ENCODE data around the gene RPP25L. TPM values are rescaled to one million over a fixed set of nuclear protein-coding genes. Genes with fewer than 3 reads are reported as not detected.

The RPP25L gene
- total RNA-seq, 1 donor from 2014 or later: 17.5 TPM

GRCh38 chr9:34651876-34652601, 40.1 kb upstream of the RPP25L start, which contains the start of gene IL11RA:
Gene IL11RA (plus strand): TSS chr9:34652185. CDS start chr9:34655218, 3,033 bp downstream.
- CTCF ChIA-PET: no interaction called here
- Mint-ChIP-seq H3K4me1 (peaks cover 24% of the 10 kb centered on the region), H3K27me3 (no peaks in the 10 kb centered on the region), H3K36me3 (ENCODE audit: low read depth) (peaks cover 27% of the 10 kb centered on the region), H3K27ac (no peak within 1 kb of the TSS), H3K4me3 (no peak within 1 kb of the TSS), H3K9me3 (no peaks in the 10 kb centered on the region)
- POLR2A ChIA-PET: interaction anchor here (1.7 kb wide), 1 partner anchor 13 kb away, joined by 5 read pairs; no protein-coding TSS in a partner anchor
- no peak for TF ChIP-seq CTCF (IDR thresholded peaks at IDR 0.05)
- ATAC-seq (ENCODE audit: low read depth) (peak; percentile 42), DNase-seq (no peak)
- intact Hi-C loops (cut with micrococcal nuclease): no loop called here

GRCh38 chr9:34651321-34651720, 39.4 kb upstream of the RPP25L start:
- H3K9me3 Mint-ChIP-seq: no peaks in the 10 kb centered on the region
- H3K4me1 Mint-ChIP-seq: peaks cover 28% of the 10 kb centered on the region
- peaks cover 32% of the 10 kb centered on the region for H3K36me3 Mint-ChIP-seq (ENCODE audit: low read depth)
- DNase-seq: no peak
- intact Hi-C loops (cut with micrococcal nuclease): no loop called here
- ChIA-PET POLR2A (interaction anchor here (0.5 to 1.7 kb wide), 2 partner anchors 8 to 14 kb away, joined by 3 to 5 read pairs; no protein-coding TSS in a partner anchor), CTCF (no interaction called here)
- H3K27ac Mint-ChIP-seq: no peak overlapping the region
- no peaks in the 10 kb centered on the region for H3K27me3 Mint-ChIP-seq
- ATAC-seq (ENCODE audit: low read depth): no peak
- no peak for TF ChIP-seq CTCF (IDR thresholded peaks at IDR 0.05)
- no peak overlapping the region for H3K4me3 Mint-ChIP-seq

GRCh38 chr9:34650816-34651215, 38.9 kb upstream of the RPP25L start:
- Mint-ChIP-seq H3K9me3 (no peaks in the 10 kb centered on the region), H3K4me3 (no peak overlapping the region), H3K27me3 (no peaks in the 10 kb centered on the region), H3K36me3 (ENCODE audit: low read depth) (peaks cover 32% of the 10 kb centered on the region), H3K27ac (no peak overlapping the region), H3K4me1 (peaks cover 33% of the 10 kb centered on the region)
- no peak for DNase-seq
- ATAC-seq (ENCODE audit: low read depth): no peak
- ChIA-PET POLR2A (interaction anchor here (0.5 to 0.6 kb wide), 2 partner anchors 8 to 9 kb away, joined by 3 to 4 read pairs; no protein-coding TSS in a partner anchor), CTCF (no interaction called here)
- no peak for TF ChIP-seq CTCF (IDR thresholded peaks at IDR 0.05)
- intact Hi-C loops (cut with micrococcal nuclease): no loop called here

- TF ChIP-seq CTCF (IDR thresholded peaks at IDR 0.05): no peak
- ChIA-PET POLR2A (interaction anchor here (0.7 to 3.4 kb wide), 2 partner anchors 11 to 36 kb away, joined by 3 to 44 read pairs; partner anchors contain the start of gene SIGMAR1), CTCF (interaction anchor here (0.7 to 2.7 kb wide), 3 partner anchors 10 to 16 kb away, joined by 3 to 11 read pairs (median 6); no protein-coding TSS in a partner anchor)
- Mint-ChIP-seq H3K4me3 (no peak overlapping the region), H3K27me3 (no peaks in the 10 kb centered on the region), H3K36me3 (ENCODE audit: low read depth) (peaks cover 32% of the 10 kb centered on the region), H3K27ac (no peak overlapping the region), H3K9me3 (no peaks in the 10 kb centered on the region), H3K4me1 (peaks cover 33% of the 10 kb centered on the region)
- intact Hi-C loops (cut with micrococcal nuclease): loop anchor here (5.0 kb wide), 2 partner anchors 36 to 464 kb away; partner anchors contain the start of gene RPP25L
- DNase-seq: no peak
- ATAC-seq (ENCODE audit: low read depth): no peak
Measured at GRCh38 chr9:34648673-34649072, 36.8 kb upstream of the RPP25L start.

- POLR2A ChIA-PET: interaction anchor here (1.6 to 3.4 kb wide), 4 partner anchors 10 to 35 kb away, joined by 5 to 44 read pairs (median 12); partner anchors contain the start of genes RPP25L and SIGMAR1
- ATAC-seq (ENCODE audit: low read depth) (no peak), DNase-seq (no peak)
- Mint-ChIP-seq H3K27me3 (no peaks in the 10 kb centered on the region), H3K4me3 (peak overlapping the region; percentile 92), H3K4me1 (peaks cover 29% of the 10 kb centered on the region), H3K36me3 (ENCODE audit: low read depth) (peaks cover 32% of the 10 kb centered on the region), H3K27ac (no peak overlapping the region), H3K9me3 (no peaks in the 10 kb centered on the region)
- intact Hi-C loops (cut with micrococcal nuclease): loop anchor here (5.0 kb wide), 2 partner anchors 35 to 465 kb away; partner anchors contain the start of gene RPP25L
- CTCF ChIA-PET: interaction anchor here (1.4 to 3.4 kb wide), 6 partner anchors 9 to 54 kb away, joined by 3 to 24 read pairs (median 12); partner anchors contain the start of genes DCTN3 and SIGMAR1
- TF ChIP-seq CTCF (IDR thresholded peaks at IDR 0.05): no peak
Measured at GRCh38 chr9:34647651-34648050, 35.8 kb upstream of the RPP25L start.
